ENCODE measurements around the gene DYRK1A. TPM values are rescaled to one million over a fixed set of nuclear protein-coding genes. Genes with fewer than 3 reads are reported as not detected.
A peak's percentile ranks its signal among the peaks of the same experiment; 100 is the strongest.

DYRK1A gene
- total RNA-seq, 1 donor from 2014 or later: 50.3 TPM

- TF ChIP-seq, protein P1, sequence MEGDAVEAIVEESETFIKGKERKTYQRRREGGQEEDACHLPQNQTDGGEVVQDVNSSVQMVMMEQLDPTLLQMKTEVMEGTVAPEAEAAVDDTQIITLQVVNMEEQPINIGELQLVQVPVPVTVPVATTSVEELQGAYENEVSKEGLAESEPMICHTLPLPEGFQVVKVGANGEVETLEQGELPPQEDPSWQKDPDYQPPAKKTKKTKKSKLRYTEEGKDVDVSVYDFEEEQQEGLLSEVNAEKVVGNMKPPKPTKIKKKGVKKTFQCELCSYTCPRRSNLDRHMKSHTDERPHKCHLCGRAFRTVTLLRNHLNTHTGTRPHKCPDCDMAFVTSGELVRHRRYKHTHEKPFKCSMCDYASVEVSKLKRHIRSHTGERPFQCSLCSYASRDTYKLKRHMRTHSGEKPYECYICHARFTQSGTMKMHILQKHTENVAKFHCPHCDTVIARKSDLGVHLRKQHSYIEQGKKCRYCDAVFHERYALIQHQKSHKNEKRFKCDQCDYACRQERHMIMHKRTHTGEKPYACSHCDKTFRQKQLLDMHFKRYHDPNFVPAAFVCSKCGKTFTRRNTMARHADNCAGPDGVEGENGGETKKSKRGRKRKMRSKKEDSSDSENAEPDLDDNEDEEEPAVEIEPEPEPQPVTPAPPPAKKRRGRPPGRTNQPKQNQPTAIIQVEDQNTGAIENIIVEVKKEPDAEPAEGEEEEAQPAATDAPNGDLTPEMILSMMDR (IDR thresholded peaks at IDR 0.05): no peak
- Mint-ChIP-seq H3K4me1 (ENCODE audit: low read depth) (peaks cover 37% of the 10 kb centered on the region), H3K27me3 (ENCODE audit: low read depth) (no peaks in the 10 kb centered on the region), H3K27ac (ENCODE audit: unreplicated experiment) (peak overlapping the region; percentile 6), H3K36me3 (ENCODE audit: low read depth) (peaks cover 2% of the 10 kb centered on the region), H3K9me3 (ENCODE audit: low read depth) (no peaks in the 10 kb centered on the region), H3K4me3 (ENCODE audit: unreplicated experiment) (no peak overlapping the region)
- no peak for DNase-seq (ENCODE audit: low spot score)
These were observed 71.0 kb downstream of the DYRK1A start for GRCh38 chr21:37437376-37438080.

GRCh38 chr21:37443683-37444082 is 77.1 kb downstream of the DYRK1A start:
- H3K27me3 Mint-ChIP-seq (ENCODE audit: low read depth): no peaks in the 10 kb centered on the region
- H3K27ac Mint-ChIP-seq (ENCODE audit: unreplicated experiment): peak overlapping the region; percentile 3
- H3K36me3 Mint-ChIP-seq (ENCODE audit: low read depth): no peaks in the 10 kb centered on the region
- no peak overlapping the region for H3K4me3 Mint-ChIP-seq (ENCODE audit: unreplicated experiment)
- no peak for DNase-seq (ENCODE audit: low spot score)
- TF ChIP-seq, protein P1 (IDR thresholded peaks at IDR 0.05): no peak
- H3K9me3 Mint-ChIP-seq (ENCODE audit: low read depth): no peaks in the 10 kb centered on the region
- H3K4me1 Mint-ChIP-seq (ENCODE audit: low read depth): peaks cover 45% of the 10 kb centered on the region

DNA sequence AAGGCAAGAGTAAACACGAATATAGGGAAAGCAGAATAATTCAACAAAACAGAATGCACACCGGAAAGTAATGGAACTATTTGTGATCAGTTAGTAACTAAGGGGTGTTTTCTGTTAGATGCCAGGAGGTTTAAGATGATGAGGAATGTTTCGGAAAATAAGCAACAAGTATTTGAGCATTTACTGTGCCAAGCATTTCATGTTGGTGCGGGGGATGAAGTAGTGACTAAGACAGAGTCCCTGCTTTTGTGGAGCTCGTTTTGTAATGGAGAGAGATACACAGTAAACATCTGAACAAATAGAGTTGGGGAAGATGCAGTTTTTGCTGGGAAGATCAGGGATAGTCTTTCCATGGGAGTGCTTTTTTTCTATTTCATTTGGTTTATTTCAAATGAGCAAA is 78.7 kb downstream of the DYRK1A start:
- H3K27ac Mint-ChIP-seq (ENCODE audit: unreplicated experiment): peak overlapping the region; percentile 6
- no peaks in the 10 kb centered on the region for H3K9me3 Mint-ChIP-seq (ENCODE audit: low read depth)
- no peak overlapping the region for H3K4me3 Mint-ChIP-seq (ENCODE audit: unreplicated experiment)
- H3K27me3 Mint-ChIP-seq (ENCODE audit: low read depth): no peaks in the 10 kb centered on the region
- H3K36me3 Mint-ChIP-seq (ENCODE audit: low read depth): peaks cover 1% of the 10 kb centered on the region
- DNase-seq (ENCODE audit: low spot score): no peak
- H3K4me1 Mint-ChIP-seq (ENCODE audit: low read depth): peaks cover 43% of the 10 kb centered on the region
- TF ChIP-seq, protein P1 (IDR thresholded peaks at IDR 0.05): no peak

GRCh38 chr21:37446552-37446951 is 80.0 kb downstream of the DYRK1A start:
- Mint-ChIP-seq H3K36me3 (ENCODE audit: low read depth) (peaks cover 1% of the 10 kb centered on the region), H3K27me3 (ENCODE audit: low read depth) (no peaks in the 10 kb centered on the region), H3K4me1 (ENCODE audit: low read depth) (peaks cover 57% of the 10 kb centered on the region), H3K4me3 (ENCODE audit: unreplicated experiment) (no peak overlapping the region), H3K9me3 (ENCODE audit: low read depth) (no peaks in the 10 kb centered on the region), H3K27ac (ENCODE audit: unreplicated experiment) (no peak overlapping the region)
- DNase-seq (ENCODE audit: low spot score): no peak
- TF ChIP-seq, protein P1 (IDR thresholded peaks at IDR 0.05): no peak

DNA sequence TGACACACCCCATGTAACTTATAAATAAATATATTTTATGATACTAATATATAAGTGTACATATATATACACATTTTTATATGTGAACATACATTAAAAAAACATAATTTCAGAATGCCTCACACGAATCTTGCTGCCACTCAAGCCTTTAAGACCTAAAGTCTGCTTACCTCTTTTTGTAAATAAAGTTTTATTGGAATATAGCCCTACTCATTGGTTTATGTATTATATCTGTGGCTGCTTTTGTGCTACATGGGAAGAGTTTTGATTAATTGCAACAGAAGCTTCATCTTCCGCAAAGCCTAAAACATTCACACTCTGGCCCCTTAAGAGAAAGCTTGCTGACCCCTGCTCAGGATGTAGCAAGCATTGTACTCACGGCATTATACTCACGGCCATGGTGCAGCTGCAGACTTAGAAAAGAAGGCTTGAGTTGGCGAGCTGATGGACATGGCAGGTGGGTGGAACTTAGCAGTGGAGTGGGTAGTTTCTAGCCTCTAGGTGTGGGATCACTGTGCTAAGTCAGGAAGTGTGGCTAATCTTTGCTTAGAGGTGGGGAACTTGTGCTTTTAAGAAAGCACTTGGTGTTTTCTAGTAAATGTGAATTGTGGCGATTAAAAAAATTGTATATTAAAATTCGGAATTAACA is 80.8 kb downstream of the DYRK1A start:
- TF ChIP-seq, protein P1 (IDR thresholded peaks at IDR 0.05): no peak
- no peaks in the 10 kb centered on the region for H3K9me3 Mint-ChIP-seq (ENCODE audit: low read depth)
- no peaks in the 10 kb centered on the region for H3K27me3 Mint-ChIP-seq (ENCODE audit: low read depth)
- H3K4me3 Mint-ChIP-seq (ENCODE audit: unreplicated experiment): no peak overlapping the region
- H3K36me3 Mint-ChIP-seq (ENCODE audit: low read depth): peaks cover 1% of the 10 kb centered on the region
- H3K4me1 Mint-ChIP-seq (ENCODE audit: low read depth): peaks cover 60% of the 10 kb centered on the region
- no peak for DNase-seq (ENCODE audit: low spot score)
- no peak overlapping the region for H3K27ac Mint-ChIP-seq (ENCODE audit: unreplicated experiment)
